Hepatocyte (in vitro differentiated cells): ENCODE measurements around the gene FN1. TPM values are rescaled to one million over a fixed set of nuclear protein-coding genes. Genes with fewer than 3 reads are reported as not detected.

ENCODE experiments used
- DNase-seq: peaks from one replicate; pipeline ENCODE4 v3.0.0-alpha.2; 2016; ENCODE audit warnings: low spot score
- H2AFZ ChIP-seq: fragments of 200-600 bp; sonication (generic); 2 replicates; pipeline ENCODE4 v1.6.0; 2016; ENCODE audit warnings: antibody characterized with exemption, mild to moderate bottlenecking
- H3K27ac ChIP-seq: fragments of 200-600 bp; sonication (generic); 2 replicates; pipeline ENCODE4 v1.5.1; 2016; ENCODE audit warnings: mild to moderate bottlenecking
- H3K27me3 ChIP-seq: fragments of 200-600 bp; sonication (generic); 2 replicates; pipeline ENCODE4 v1.6.1; 2016
- H3K36me3 ChIP-seq: fragments of 200-600 bp; sonication (generic); replicated peaks from 2 replicates; pipeline ENCODE4 v1.5.1; 2016; ENCODE audit warnings: low read depth; ENCODE audit not compliant: insufficient read depth
- H3K4me1 ChIP-seq: fragments of 200-600 bp; sonication (generic); 2 replicates; pipeline ENCODE4 v1.5.1; 2016; ENCODE audit warnings: mild to moderate bottlenecking, moderate library complexity; ENCODE audit not compliant: insufficient read depth
- H3K4me2 ChIP-seq: fragments of 200-600 bp; sonication (generic); 2 replicates; pipeline ENCODE4 v1.6.0; 2016
- H3K4me3 ChIP-seq: fragments of 200-600 bp; sonication (generic); 2 replicates; pipeline ENCODE4 v1.5.1; 2016; ENCODE audit warnings: mild to moderate bottlenecking
- H3K79me2 ChIP-seq: fragments of 200-600 bp; sonication (generic); 2 replicates; pipeline ENCODE4 v1.6.0; 2017; ENCODE audit warnings: mild to moderate bottlenecking
- H3K9me2 ChIP-seq: fragments of 200-600 bp; sonication (generic); replicated peaks from 2 replicates; pipeline ENCODE4 v1.6.0; 2017; ENCODE audit warnings: mild to moderate bottlenecking; ENCODE audit not compliant: insufficient read depth
- H3K9me3 ChIP-seq: fragments of 200-600 bp; sonication (generic); 2 replicates; pipeline ENCODE4 v1.5.1; 2016; ENCODE audit warnings: low read depth, mild to moderate bottlenecking
- H4K20me1 ChIP-seq: fragments of 200-600 bp; sonication (generic); 2 replicates; pipeline ENCODE4 v1.6.0; 2016; ENCODE audit warnings: mild to moderate bottlenecking; ENCODE audit not compliant: insufficient read depth, poor library complexity, severe bottlenecking
- EZH2 ChIP-seq: fragments of 200-600 bp; sonication (generic); IDR thresholded peaks from 2 replicates; pipeline ENCODE4 v1.6.1; 2016; ENCODE audit warnings: antibody characterized with exemption, mild to moderate bottlenecking, borderline replicate concordance
- EZH2phosphoT487 ChIP-seq: fragments of 200-600 bp; sonication (generic); IDR thresholded peaks from one replicate; pipeline ENCODE4 v1.6.1; 2018; ENCODE audit warnings: antibody characterized with exemption, mild to moderate bottlenecking, low read depth, moderate library complexity; ENCODE audit not compliant: unreplicated experiment, severe bottlenecking
- WGBS: methylation state at CpG from one replicate; pipeline ENCODE4 v1.1.6; 2016; ENCODE audit warnings: low lambda C conversion rate; ENCODE audit errors: missing lambda C conversion rate; 5-methylcytosine and 5-hydroxymethylcytosine counted together
- polyA plus RNA-seq: library from polyadenylated mRNA; unstranded; fragments of >200 nt; fragmentation: Nextera tagmentation; extraction: Ambion mirVana; gene quantifications from 2 replicates; pipeline ENCODE4 v1.2.1, GENCODE V29; 2016
- total RNA-seq: library from RNA; depleted of rRNA; stranded (reverse); fragments of >200 nt; gene quantifications from 2 replicates; pipeline ENCODE4 v1.2.3, GENCODE V29; 2014
- TF ChIP-seq, protein P1 (sequence below): fragments of 200-600 bp; sonication (generic); IDR thresholded peaks from 2 replicates; pipeline ENCODE4 v1.5.1; 2016; ENCODE audit warnings: antibody characterized with exemption, mild to moderate bottlenecking; ENCODE audit not compliant: poor library complexity

FN1 gene
- total and polyA plus RNA-seq, 2 experiments from 2014 or later = 1,650 to 3,020 TPM

DNA sequence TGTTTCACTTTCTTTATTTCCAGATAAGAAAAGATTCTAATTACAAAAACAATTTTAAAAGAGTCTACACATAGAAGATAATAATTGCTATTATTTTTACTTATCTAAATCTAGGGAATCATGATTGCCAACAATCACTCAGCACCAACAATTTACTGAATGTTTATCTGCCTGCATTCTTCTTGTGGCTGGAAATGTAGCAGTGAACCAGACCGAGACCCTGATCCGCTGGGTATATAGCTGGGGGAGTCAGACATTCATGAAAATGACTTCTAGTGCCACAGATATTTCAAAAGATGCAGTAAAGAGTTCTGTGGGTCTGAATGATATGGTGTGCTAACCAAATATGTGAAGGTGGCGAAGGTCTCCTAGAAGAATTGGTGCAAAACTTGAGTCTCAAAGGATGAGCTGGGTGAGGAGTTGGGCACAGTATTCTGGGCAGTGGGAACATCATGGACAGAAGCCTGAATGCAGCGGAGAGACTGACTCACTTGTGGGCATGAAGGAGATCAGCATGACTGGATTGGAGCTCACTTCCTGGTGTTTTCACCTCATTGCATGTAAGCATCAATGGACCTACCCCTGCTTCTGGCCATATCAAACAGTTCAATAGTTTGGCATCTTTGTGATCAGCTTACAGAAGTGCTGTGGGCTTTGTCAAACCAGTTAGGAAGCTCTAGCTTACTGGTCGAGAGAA is 26.1 kb upstream of the FN1 start:
- no peak overlapping the region for H2AFZ ChIP-seq
- H3K9me2 ChIP-seq = no peaks in the 10 kb centered on the region
- no peak overlapping the region for H3K4me2 ChIP-seq
- no peak overlapping the region for H3K4me3 ChIP-seq
- no peaks in the 10 kb centered on the region for H3K9me3 ChIP-seq
- H3K27ac ChIP-seq = peak overlapping the region; percentile 71
- H3K27me3 ChIP-seq = no peaks in the 10 kb centered on the region
- WGBS = 80% methylated on average over 5 of the region's 5 CpGs
- TF ChIP-seq, protein P1, sequence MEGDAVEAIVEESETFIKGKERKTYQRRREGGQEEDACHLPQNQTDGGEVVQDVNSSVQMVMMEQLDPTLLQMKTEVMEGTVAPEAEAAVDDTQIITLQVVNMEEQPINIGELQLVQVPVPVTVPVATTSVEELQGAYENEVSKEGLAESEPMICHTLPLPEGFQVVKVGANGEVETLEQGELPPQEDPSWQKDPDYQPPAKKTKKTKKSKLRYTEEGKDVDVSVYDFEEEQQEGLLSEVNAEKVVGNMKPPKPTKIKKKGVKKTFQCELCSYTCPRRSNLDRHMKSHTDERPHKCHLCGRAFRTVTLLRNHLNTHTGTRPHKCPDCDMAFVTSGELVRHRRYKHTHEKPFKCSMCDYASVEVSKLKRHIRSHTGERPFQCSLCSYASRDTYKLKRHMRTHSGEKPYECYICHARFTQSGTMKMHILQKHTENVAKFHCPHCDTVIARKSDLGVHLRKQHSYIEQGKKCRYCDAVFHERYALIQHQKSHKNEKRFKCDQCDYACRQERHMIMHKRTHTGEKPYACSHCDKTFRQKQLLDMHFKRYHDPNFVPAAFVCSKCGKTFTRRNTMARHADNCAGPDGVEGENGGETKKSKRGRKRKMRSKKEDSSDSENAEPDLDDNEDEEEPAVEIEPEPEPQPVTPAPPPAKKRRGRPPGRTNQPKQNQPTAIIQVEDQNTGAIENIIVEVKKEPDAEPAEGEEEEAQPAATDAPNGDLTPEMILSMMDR = no peak
- TF ChIP-seq EZH2 = no peak
- no peak for TF ChIP-seq EZH2phosphoT487
- DNase-seq = no peak
- H4K20me1 ChIP-seq = no peaks in the 10 kb centered on the region
- peaks cover 24% of the 10 kb centered on the region for H3K4me1 ChIP-seq
- H3K36me3 ChIP-seq = no peaks in the 10 kb centered on the region
- H3K79me2 ChIP-seq = no peaks in the 10 kb centered on the region

DNA sequence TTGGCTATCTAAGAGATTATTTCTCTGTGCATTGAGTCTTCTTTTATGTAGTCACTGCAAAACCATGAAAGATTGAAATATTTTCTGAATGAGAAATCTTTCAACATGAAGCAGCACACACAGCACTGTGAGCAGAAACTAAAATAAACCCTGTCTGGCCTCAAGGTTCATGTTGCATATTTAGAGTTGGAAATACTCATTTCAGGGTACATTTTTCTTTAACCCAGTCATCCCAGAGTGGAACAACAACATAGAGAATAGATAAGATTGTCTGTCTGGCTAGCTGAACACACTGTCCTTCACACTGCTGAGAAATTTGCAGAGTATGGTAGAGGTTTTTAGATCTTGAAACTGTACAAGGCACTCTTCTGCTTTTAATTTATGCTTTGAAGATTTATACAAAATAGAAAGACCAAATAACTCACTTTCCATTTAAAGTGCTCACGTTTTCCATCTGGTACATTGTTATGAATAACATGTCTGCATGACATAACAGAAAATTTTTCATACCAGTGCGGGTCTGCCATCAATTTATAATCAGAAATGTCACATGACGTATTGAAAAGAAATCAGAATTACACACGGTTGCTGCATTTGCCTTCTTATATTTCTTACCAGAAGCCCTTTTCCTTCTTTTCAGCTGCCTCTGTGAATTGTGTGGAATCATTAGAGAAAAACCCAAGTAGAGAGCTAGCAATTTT is 25.0 kb upstream of the FN1 start:
- Histone ChIP-seq H3K4me3 (no peak overlapping the region), H4K20me1 (no peaks in the 10 kb centered on the region), H3K36me3 (no peaks in the 10 kb centered on the region), H3K9me2 (no peaks in the 10 kb centered on the region), H3K27me3 (no peaks in the 10 kb centered on the region), H3K27ac (peak overlapping the region; percentile 71), H2AFZ (no peak overlapping the region), H3K4me1 (peaks cover 24% of the 10 kb centered on the region), H3K79me2 (no peaks in the 10 kb centered on the region), H3K9me3 (no peaks in the 10 kb centered on the region), H3K4me2 (peak overlapping the region; percentile 23)
- 59% methylated on average over 4 of the region's 4 CpGs for WGBS
- TF ChIP-seq, protein P1 = no peak
- TF ChIP-seq EZH2 (no peak), EZH2phosphoT487 (no peak)
- peak; percentile 41 for DNase-seq

DNA sequence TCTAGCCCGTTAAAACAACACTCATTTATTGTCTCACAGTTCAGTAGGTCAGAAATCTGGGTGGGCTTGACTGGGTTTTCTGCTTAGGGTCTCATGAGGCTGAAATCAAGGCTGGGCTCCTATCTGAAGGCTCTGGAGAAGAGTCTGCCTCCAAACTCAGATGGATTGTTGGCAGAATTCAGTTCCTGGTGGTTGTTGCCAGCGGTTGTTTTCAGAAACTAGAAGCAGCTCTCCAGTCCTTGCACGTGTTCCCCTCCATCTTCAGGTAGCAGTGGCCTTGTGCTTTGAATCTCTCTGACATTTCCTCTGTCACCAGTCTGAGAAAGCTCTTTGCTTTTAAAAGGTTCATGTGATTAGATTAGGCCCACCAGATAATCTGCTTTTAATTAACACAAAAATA is 20.1 kb upstream of the FN1 start:
- H3K36me3 ChIP-seq = no peaks in the 10 kb centered on the region
- no peak overlapping the region for H3K4me2 ChIP-seq
- DNase-seq = no peak
- no peak overlapping the region for H3K4me3 ChIP-seq
- no peak overlapping the region for H3K27ac ChIP-seq
- no peaks in the 10 kb centered on the region for H3K9me3 ChIP-seq
- TF ChIP-seq EZH2 = no peak
- TF ChIP-seq EZH2phosphoT487 = no peak
- TF ChIP-seq, protein P1 = no peak
- H3K9me2 ChIP-seq = no peaks in the 10 kb centered on the region
- no peaks in the 10 kb centered on the region for H3K27me3 ChIP-seq
- H3K79me2 ChIP-seq = no peaks in the 10 kb centered on the region
- H4K20me1 ChIP-seq = no peaks in the 10 kb centered on the region
- WGBS = 85% methylated on average over 3 of the region's 3 CpGs
- H3K4me1 ChIP-seq = peaks cover 13% of the 10 kb centered on the region
- no peak overlapping the region for H2AFZ ChIP-seq
